ENCODE results near the gene ADAMTS6. TPM values are rescaled to one million over a fixed set of nuclear protein-coding genes. Genes with fewer than 3 reads are reported as not detected.

ADAMTS6 gene
- polyA plus RNA-seq, 2 of the 4 experiments (the other 2 are of a cell fraction): 0.22 to 0.66 TPM

GRCh38 chr5:65525726-65526125, 44.0 kb upstream of the ADAMTS6 start:
- FAIRE-seq (no peak), ATAC-seq (no peak), DNase-seq (ENCODE audit: low read depth in 1 of 2, low spot score in 1 of 2) (no peak)
- Histone ChIP-seq H3K4me1 (no peaks in the 10 kb centered on the region), H3K27ac (no peak overlapping the region), H3K4me2 (no peak overlapping the region), H3K4me3 (no peak overlapping the region), H3K9me3 (no peaks in the 10 kb centered on the region)
- ChIA-PET CTCF (no interaction called here), POLR2A (no interaction called here)
- TF ChIP-seq SMC3 (IDR thresholded peaks at IDR 0.05) (no peak), TP53 (CRISPR knock-in tag; IDR thresholded peaks at IDR 0.05) (no peak), RNF2 (IDR thresholded peaks at IDR 0.05; ENCODE audit: borderline replicate concordance, low read depth) (no peak), CBX8 (IDR thresholded peaks at IDR 0.05) (no peak), HES2 (IDR thresholded peaks at IDR 0.05) (no peak), MAZ (IDR thresholded peaks at IDR 0.05; ENCODE audit: borderline replicate concordance, low read depth, low read length) (no peak)
- TF ChIP-seq, protein P1, sequence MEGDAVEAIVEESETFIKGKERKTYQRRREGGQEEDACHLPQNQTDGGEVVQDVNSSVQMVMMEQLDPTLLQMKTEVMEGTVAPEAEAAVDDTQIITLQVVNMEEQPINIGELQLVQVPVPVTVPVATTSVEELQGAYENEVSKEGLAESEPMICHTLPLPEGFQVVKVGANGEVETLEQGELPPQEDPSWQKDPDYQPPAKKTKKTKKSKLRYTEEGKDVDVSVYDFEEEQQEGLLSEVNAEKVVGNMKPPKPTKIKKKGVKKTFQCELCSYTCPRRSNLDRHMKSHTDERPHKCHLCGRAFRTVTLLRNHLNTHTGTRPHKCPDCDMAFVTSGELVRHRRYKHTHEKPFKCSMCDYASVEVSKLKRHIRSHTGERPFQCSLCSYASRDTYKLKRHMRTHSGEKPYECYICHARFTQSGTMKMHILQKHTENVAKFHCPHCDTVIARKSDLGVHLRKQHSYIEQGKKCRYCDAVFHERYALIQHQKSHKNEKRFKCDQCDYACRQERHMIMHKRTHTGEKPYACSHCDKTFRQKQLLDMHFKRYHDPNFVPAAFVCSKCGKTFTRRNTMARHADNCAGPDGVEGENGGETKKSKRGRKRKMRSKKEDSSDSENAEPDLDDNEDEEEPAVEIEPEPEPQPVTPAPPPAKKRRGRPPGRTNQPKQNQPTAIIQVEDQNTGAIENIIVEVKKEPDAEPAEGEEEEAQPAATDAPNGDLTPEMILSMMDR (IDR thresholded peaks at IDR 0.05): no peak
- 80% methylated on average over 3 of the region's 3 CpGs for WGBS (ENCODE audit: missing lambda C conversion rate)

DNA sequence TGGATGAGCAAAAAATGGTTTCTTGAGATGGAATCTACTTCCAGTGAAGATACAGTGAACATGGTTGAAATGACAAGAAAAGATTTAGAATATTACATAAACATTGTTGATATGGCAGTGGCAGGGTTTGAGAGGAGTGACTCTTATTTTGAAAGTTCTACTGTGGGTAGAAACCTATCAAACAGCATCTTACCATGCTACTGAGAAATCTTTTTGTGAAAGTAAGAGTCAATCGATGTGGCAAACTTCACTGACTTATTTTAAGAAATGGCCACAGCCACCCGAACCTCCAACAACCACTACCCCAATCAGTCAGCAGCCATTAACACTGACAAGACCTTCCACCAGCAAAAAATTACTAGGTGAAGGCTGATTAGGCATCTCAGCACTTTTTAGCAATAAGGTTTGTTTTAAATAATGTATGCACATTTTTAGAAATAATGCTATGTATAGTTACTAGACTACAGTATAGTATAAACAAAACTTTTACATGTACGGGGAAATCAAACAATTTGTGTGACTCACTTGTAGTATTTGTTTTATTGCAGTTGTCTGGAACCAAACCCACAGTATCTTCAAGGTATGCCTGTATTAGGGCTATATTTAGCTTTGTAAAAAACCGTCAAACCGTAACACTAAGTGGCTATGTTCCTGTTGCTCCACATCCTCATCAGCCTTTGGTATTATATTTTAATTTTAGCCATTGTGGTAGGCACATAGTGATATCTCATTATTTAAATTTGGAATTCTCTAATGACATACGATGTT, 30.6 kb upstream of the ADAMTS6 start:
- no peak for FAIRE-seq
- H3K27ac ChIP-seq: no peak overlapping the region
- no peak for DNase-seq (ENCODE audit: low read depth in 1 of 2, low spot score in 1 of 2)
- no peak overlapping the region for H3K4me2 ChIP-seq
- no peak; a peak in 2 of 6 replicates for ATAC-seq
- no peak overlapping the region for H3K4me3 ChIP-seq
- H3K4me1 ChIP-seq: peaks cover 9% of the 10 kb centered on the region; the same call in 1 of the 3 replicates
- WGBS (ENCODE audit: missing lambda C conversion rate): 59% methylated on average over 6 of the region's 6 CpGs
- ChIA-PET CTCF (no interaction called here), POLR2A (no interaction called here)
- no peaks in the 10 kb centered on the region for H3K9me3 ChIP-seq
- TF ChIP-seq FOXS1 (CRISPR knock-in tag; IDR thresholded peaks at IDR 0.05) (no peak), TP53 (CRISPR knock-in tag; IDR thresholded peaks at IDR 0.05) (no peak), HOXB5 (CRISPR knock-in tag; IDR thresholded peaks at IDR 0.05) (no peak), ZFP36 (IDR thresholded peaks at IDR 0.05; ENCODE audit: borderline replicate concordance, partially characterized antibody) (no peak), ZNF302 (CRISPR knock-in tag; IDR thresholded peaks at IDR 0.05) (no peak), POLR2AphosphoS2 (conservative IDR thresholded peaks at IDR 0.05; ENCODE audit: low read length) (no peak), E2F6 (IDR thresholded peaks at IDR 0.05; ENCODE audit: borderline replicate concordance, low read depth) (no peak), MAX (IDR thresholded peaks at IDR 0.05) (no peak), JUN (IDR thresholded peaks at IDR 0.05) (no peak), JUNB (IDR thresholded peaks at IDR 0.05) (no peak), RCOR1 (IDR thresholded peaks at IDR 0.05; ENCODE audit: low read depth, low read length) (no peak), KDM1A (IDR thresholded peaks at IDR 0.05; ENCODE audit: low read depth) (no peak), PHF8 (IDR thresholded peaks at IDR 0.05; ENCODE audit: borderline replicate concordance, low read depth) (no peak), SREBF2 (IDR thresholded peaks at IDR 0.05) (no peak), ESRRA (IDR thresholded peaks at IDR 0.05; ENCODE audit: borderline replicate concordance, low read length) (no peak), HMGXB4 (CRISPR knock-in tag; IDR thresholded peaks at IDR 0.05; ENCODE audit: borderline replicate concordance) (no peak), HEYL (CRISPR knock-in tag; IDR thresholded peaks at IDR 0.05) (no peak), CBX8 (IDR thresholded peaks at IDR 0.05) (no peak), MAZ (IDR thresholded peaks at IDR 0.05; ENCODE audit: borderline replicate concordance, low read depth, low read length) (no peak)
- TF ChIP-seq, protein P2, sequence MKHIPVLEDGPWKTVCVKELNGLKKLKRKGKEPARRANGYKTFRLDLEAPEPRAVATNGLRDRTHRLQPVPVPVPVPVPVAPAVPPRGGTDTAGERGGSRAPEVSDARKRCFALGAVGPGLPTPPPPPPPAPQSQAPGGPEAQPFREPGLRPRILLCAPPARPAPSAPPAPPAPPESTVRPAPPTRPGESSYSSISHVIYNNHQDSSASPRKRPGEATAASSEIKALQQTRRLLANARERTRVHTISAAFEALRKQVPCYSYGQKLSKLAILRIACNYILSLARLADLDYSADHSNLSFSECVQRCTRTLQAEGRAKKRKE (CRISPR knock-in tag; IDR thresholded peaks at IDR 0.05; ENCODE audit: low read depth): no peak
